GM18498 (cell line): Measurements from ENCODE around the gene PLCB4.

ENCODE experiments used
- ATAC-seq: cut with Tn5 transposase; IDR thresholded peaks from one replicate; pipeline ENCODE4 v1.9.1; 2021; ENCODE audit warnings: mild to moderate bottlenecking, moderate library complexity; ENCODE audit not compliant: unreplicated experiment

PLCB4 gene

GRCh38 chr20:9256393-9256792 is 187.5 kb downstream of the PLCB4 start:
- ATAC-seq, result no peak

- no peak for ATAC-seq
Measured at GRCh38 chr20:9258901-9259300, 190.0 kb downstream of the PLCB4 start.

GRCh38 chr20:9260027-9260426 is 191.1 kb downstream of the PLCB4 start:
- ATAC-seq, result no peak

GRCh38 chr20:9261781-9262180 is 192.9 kb downstream of the PLCB4 start:
- no peak for ATAC-seq

GRCh38 chr20:9262653-9263194 is 193.8 kb downstream of the PLCB4 start:
- no peak for ATAC-seq

- no peak for ATAC-seq
Measured at GRCh38 chr20:9269280-9269971, 200.5 kb downstream of the PLCB4 start.

- no peak for ATAC-seq
Measured at GRCh38 chr20:9270831-9271230, 201.9 kb downstream of the PLCB4 start.

- ATAC-seq, result no peak
Measured at GRCh38 chr20:9276966-9277468, 208.1 kb downstream of the PLCB4 start.

GRCh38 chr20:9279918-9280401 is 211.1 kb downstream of the PLCB4 start:
- no peak for ATAC-seq

GRCh38 chr20:9280666-9281065 is 211.8 kb downstream of the PLCB4 start:
- no peak for ATAC-seq

GRCh38 chr20:9281803-9282202 is 212.9 kb downstream of the PLCB4 start:
- ATAC-seq, result no peak

- ATAC-seq, result no peak
Measured at GRCh38 chr20:9285617-9286016, 216.7 kb downstream of the PLCB4 start.

GRCh38 chr20:9286501-9287461 is 217.9 kb downstream of the PLCB4 start:
- no peak for ATAC-seq

- no peak for ATAC-seq
Measured at GRCh38 chr20:9287826-9288225, 218.9 kb downstream of the PLCB4 start.

- ATAC-seq, result no peak
Measured at GRCh38 chr20:9290331-9290730, 221.4 kb downstream of the PLCB4 start.

GRCh38 chr20:9293145-9293544 is 224.3 kb downstream of the PLCB4 start:
- no peak for ATAC-seq

- ATAC-seq, result no peak
Measured at GRCh38 chr20:9294041-9294440, 225.2 kb downstream of the PLCB4 start.

GRCh38 chr20:9298906-9299305 is 230.0 kb downstream of the PLCB4 start:
- ATAC-seq, result no peak

GRCh38 chr20:9300080-9300479 is 231.2 kb downstream of the PLCB4 start:
- no peak for ATAC-seq

GRCh38 chr20:9300534-9300933 is 231.6 kb downstream of the PLCB4 start:
- ATAC-seq, result no peak
